ENCODE measurements around the gene SUPT5H.
A peak's percentile ranks its signal among the peaks of the same experiment; 100 is the strongest.
"Not testable (repeated sequence)": the region's sequence is repeated elsewhere in the genome, so short reads cannot be mapped to it uniquely, and the experiment has no call there.

SUPT5H gene

DNA sequence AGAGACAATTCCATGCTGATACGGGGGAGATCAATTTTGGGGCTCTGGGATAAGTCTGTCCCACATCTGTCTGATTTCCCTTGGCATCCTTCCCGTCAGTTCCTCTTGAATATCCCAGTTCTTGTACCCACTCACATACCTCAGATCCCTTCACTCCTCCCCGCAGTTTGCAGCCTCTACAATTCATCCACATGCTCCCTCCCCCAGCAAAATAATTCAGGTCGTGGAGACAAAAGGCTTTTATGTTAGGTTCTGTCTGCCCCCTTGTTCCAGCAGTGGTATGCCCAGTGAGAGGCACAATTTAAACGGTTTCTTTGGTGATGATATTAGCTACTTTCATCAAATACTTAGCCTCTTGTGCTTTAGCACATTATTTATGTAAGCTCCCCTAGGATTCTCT lies 19.2 kb upstream of the SUPT5H start:
- no peak for DNase-seq

DNA sequence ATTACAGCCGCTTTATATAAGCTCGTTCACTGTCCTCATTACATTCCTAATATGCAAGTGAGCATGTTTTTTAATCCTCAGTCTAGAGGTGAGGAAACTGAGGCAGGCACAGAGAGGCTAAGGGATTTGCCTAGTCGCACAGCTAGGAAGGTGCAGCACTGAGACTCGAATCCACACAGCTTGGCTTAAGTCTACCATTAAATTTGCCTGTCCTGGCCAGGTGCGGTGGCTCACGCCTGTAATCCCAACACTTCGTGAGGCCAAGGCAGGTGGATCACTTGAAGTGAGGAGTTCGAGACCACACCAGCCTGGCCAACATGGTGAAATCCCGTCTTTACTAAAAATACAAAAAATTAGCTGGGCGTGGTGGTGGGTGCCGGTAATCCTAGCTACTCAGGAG lies 17.7 kb upstream of the SUPT5H start:
- no peak for DNase-seq

DNA sequence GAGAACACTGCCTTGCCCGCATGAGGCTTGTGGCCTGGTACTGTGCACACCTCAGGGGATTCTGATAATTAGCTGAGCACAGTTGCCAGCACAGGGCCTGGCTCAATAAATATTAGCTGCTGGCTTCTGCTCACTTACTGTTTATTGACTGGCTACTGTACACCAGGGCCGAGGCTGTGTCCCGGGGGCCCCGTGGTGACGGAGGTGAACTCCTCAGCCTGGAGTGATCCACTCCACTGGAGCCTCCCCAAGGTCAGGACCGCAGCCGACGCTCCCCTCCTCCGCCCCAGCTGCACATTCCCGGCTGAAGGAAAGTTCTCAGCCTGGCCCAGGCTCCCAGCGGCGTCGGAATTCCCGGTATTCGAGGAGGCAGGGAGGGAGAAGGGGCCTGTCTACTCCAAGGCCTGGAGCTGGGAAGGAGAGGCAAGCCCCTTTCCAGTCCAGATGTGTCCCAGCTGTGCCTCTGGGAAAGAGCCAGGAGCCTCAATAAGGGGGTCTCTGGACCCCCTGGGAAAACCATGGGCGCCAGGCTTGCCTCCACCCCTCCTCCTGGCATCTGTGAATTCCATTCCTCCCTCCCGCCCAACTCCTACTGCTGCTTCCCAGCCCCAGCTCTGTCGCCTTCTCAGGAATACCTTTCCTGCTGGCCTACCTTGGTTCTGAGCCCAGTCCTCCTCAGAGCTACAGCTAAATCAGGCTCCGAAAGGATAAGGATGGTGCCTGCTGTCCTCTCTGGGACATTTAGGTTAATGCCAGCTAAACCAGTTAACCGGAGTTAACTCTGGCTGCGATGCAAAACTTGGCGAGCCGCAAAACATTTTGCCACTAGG lies 16.9 kb upstream of the SUPT5H start:
- DNase-seq, result no peak

DNA sequence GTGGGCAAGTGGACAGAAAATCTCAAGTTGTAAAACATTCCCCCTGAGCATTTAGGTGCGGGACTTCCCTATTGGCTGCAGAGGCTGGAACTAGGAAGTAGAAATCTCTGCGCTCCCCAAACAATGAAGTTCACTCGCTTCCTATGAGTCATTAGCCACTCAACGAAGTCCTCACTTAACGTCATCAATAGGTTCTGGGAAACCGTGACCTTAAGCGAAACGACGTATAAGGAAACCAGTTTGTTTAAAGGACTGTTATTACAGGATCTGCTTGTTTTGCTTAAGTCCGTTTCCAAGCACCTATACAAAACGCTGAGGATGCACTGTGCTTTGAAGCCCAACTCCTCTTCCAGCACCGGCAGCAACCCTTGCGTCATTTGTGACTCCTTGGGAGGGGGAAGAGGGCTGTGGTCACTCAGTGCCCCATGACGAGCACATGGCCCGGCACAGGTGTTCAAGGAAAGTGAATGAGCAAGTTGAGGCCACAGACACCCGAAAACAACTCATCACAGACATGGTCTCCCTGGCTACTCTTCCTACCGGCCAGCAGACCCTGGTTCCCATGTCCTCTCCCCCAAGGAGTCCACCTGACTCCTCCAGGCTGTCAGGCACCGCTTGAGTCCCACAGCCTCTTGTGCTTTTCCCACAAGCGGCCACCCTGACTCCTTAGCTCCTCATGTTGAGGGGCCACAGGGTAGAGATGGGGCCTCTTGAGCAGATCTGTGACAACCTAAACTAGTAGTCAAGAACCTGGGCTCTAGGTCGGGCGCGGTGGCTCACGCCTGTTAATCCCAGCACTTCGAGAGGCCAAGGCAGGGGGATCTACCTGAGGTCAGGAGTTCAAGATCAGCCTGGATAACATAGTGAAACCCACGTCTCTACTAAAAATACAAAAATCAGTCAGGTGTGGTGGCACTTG lies 14.4 kb upstream of the SUPT5H start:
- peak; percentile 78 for DNase-seq

DNA sequence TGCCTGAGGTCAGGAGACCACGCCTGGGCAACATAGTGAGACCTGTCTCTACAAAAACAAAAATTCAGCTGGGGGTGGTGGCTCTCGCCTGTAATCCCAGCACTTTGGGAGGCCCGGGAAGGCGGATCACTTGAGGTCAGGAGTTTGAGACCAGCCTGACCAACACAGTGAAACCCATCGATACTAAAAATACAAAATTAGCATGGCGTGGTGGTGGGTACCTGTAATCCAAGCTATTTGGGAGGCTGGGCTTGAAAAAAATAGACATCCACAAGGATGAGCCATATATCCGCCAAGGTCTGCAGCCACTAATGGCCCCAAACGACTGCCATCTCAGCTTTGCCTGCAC lies 12.7 kb upstream of the SUPT5H start:
- DNase-seq, result no peak

DNA sequence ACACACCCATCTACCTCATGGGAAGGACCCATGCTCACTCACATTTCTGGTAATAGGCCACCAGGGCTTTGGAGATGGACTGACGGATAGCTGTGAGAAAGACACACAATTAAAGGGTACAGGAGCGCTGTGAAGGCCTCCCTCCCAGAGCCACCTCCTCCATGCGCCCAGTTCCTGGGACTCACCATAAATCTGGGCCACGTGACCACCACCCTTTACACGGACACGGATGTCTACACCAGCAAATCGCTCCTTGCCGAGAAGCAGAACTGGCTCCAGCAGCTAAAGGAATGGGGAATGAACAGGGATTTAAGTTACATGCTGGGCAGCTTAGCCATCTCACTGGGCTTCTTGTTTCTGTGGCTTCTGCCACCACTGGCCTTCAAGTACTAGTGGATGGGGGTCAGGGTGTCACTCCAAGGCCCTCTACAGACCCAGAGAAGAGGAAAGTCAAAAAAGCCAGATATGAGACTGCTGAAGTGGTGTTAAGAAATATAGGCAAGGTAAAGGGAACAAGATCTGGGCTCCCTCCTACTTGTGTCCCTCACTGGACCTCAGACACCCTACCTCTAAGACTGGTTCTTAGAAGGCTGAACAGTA lies 11.8 kb upstream of the SUPT5H start:
- no peak for DNase-seq

DNA sequence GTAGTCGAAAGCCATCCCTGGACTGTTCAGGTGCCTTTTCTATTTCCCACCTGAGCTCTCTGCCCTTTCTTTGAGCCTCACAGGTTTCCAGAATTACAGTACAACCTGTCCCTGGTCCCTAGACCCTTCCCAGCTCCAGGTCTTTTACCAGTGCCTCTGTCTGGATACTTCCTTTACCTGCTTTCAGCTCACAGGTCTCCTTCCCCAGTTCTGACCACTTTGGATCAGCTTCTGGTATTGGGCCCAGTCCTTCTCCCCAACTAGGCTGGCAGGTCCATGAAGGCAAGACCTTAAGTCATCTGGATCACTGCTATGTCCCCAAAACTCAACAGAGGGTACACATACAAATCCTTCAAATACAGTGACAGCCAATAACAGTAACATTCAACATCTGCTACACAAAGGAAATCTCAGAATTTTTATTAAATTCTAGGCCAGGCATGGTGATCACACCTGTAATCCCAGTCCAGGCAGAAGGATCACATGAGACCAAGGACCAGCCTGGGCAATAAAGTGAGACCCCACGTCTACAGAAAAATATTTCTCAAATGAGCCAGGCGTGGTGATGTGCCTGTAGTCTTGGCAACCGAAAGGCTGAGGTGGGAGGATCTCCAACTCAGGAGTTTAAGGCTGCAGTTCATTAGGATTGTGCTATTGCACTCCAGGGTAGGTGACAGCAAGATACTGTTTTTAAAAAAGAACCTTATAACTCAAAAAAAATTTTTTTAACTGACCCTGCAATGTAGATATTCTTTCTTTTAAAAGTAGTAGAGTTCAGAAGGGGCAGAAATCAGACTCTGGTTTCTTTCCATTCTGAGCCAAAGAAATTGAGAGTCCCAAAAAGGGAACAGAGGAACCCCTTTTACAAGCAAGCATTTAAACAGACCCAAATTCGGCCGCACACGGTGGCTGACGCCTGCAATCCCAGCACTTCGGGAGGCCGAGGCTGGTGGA lies 11.0 kb upstream of the SUPT5H start:
- DNase-seq, result no peak

DNA sequence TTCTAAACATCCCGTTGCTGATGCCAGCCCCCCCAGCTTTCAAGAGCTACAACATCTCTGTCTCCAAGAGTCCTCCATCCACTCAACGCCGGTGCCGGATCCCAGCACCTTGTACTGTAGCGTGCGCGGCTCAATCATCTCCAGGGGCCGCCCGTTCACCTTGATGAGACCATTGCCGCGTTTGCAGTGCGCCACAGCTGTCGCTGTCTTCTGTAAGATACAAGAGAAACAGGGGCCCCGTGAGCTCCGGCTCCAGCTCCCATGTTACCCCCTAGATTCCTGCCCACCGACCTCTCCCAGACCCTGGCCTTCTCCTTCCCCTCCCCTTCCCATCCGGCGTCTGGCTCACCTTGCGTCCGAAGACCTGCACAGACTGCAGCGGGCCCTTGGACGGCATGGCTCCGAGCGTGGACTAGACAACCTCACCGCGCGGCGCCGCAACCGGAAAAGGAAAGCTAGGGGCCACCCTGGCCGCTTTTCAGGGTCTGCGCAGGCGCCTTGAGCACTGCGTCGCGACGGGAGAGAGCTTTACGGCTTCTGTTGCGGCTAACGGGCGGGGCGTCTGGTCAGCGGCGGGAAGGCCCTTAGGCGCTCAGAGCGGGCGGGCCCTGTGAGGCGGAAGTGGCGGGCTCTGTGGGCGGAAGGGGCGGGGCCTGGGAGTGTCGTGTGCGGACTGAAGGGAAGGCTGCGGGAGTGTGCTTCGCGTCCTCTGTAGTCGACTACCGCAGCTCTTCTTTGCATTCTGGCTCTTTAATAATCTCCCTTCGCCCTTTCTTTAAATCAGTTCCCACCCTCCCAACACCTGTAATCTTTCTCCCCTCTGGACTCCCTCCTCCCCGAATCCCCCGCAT lies 9.7 kb upstream of the SUPT5H start, which contains the start of gene RPS16:
Gene RPS16 (minus strand): TSS at position 451 of the 851 bp plus-strand sequence. CDS start 54 bp downstream, at position 397.
- peak; percentile 100 for DNase-seq

DNA sequence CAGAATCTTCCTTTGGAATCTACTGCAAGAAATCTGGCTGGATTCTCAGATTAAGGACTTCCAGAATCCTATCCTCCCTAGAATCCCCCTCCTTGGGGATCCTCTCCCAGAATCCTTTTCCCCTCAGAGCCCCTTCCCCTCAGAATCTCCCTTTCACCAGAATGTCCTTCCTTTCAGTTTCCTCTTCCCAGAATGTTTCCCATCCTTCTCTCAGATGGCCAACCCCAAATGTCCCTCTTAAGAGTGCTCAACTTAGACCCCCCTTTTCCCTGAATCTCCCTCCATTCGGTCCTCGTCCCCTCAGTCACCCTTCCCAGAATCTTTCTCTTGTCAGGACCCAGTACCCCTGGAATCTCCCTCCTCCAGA lies 9.0 kb upstream of the SUPT5H start:
- no peak for DNase-seq

DNA sequence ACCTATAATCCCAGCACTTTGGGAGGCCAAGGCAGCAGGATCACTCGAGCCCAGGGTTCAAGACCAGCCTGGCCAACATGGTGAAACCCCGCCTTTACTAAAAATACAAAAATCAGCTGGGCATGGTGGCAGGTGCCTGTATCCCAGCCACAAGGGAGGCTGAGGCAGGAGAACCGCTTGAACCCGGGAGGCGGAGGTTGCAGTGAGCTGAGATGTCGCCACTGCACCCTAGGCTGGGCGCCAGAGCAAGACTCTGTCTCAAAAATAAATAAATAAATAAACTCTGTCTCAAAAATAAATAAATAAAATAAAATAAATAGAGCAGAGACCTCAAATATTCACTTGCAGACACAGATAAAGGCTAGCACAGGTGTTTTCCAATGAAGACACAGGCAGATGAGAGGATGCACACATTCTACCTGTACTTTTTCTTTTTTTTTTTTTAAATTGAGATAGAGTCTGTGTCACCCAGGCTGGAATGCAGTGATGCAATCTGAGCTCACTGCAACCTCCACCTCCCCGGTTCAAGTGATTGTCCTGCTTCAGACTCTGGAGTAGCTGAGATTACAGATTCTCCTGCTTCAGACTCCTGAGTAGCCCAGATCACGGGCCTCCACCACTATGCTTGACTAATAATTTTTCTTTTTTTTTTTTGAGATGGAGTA lies 7.0 kb upstream of the SUPT5H start:
- DNase-seq, result no peak

DNA sequence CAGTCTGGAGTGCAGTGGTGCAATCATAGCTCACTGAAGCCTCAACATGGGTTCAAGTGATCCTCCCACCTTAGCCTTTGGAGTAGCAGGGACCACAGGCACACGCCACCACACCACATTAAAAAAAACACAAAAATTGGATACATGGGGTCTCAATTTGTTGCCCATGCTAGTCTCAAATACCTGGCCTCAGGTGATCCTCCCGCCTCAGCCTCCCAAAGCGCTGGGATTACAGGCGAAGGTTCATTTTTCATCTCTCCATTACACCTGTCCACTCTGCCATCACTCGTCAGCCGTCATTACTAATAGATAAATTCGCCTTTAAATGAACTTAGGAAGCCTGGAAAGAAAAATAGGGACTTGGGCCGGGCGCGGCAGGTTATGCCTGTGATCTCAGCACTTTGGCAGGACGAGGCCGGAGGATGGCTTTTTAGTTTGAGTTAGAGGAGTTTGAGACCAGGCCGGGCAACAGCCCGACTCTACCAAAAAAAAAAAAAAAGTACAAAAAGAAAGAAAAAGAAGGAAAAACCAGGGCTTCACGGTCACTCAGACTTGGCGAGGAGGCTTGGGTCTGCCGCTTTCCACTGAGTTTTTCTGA lies 685 bp upstream of the SUPT5H start:
- DNase-seq, result no peak

DNA sequence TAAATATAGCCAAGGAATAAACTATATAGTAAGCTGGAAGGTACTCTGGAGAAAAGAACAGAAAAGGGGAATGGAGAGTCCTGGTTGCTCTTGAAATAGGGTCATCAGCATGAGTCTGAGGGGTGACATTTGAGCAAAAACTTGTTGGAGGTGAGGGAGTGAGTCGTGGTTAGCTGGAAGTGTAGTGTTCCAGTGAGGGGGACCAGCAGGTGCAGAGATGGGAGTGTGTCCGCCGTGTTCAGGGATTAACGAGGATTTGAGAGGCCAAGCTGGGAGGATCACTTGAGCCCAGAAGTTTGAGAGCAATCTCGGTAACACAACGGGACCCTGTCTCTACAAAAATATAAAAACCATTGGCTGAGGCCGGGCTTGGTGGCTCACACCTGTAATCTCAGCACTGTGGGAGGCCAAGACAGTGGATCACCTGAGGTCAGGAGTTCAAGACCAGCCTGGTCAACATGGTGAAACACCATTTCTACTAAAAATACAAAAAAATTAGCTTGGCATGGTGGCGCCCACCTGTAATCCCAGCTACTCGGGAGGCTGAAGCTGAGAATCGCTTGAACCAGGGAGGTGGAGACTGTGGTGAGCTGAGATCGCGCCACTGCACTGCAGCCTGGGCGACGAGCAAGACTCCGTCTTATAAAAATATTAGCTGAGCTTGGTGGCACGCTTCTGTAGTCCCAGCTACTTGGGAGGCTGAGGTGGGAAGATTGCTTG lies 1.1 kb downstream of the SUPT5H start:
- no peak for DNase-seq

DNA sequence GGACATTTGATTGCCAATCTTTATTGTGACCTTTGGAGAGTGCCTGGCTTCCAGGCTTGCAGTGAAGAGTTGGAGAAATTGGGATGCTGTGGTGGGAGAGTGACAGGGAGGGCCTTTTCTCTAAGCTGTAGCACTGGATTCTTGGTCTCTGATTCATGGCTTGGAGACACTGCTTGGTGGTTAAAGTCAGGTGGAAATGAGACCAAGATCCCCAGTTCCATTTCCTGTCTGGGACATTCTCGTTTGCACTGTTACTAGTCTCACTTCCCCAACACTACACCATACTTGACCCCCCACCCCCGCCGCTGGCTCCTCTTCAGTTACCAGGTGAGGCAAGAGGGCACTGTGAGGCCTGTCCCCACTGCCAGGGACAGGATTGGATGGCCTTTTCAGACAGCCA lies 2.9 kb downstream of the SUPT5H start:
- DNase-seq, result peak; percentile 52

DNA sequence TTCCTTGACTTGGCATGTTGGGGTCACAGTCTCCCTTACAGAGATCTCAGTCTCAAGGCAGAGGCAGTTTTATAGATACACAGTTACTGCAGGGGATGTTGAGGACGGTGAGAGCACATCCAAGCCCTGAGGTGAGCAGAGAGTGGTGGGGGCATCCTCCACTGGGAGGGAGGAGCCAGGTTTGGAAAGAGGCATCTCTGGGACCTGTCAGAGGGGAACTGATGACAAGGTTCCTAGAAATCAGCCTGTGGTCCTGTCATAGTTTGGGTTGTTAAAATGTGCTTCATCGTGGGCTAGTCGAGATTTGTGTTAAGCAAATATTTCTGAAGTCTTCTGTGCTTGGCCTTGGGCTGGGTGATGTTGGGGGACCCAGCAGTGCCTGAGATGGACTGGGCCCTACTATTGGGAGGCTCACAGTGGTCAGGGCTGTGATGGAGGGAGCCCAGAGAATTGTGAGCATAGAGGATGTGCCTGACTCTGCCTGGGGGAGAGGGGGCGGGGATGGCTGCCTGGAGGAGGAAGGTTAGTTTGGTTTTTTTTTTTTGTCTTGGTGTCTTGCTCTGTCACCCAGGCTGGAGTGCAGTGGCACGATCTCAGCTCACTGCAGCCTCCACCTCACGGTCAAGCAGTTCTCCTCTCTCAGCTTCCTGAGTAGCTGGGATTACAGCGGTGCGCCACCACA lies 3.9 kb downstream of the SUPT5H start:
- no peak for DNase-seq

DNA sequence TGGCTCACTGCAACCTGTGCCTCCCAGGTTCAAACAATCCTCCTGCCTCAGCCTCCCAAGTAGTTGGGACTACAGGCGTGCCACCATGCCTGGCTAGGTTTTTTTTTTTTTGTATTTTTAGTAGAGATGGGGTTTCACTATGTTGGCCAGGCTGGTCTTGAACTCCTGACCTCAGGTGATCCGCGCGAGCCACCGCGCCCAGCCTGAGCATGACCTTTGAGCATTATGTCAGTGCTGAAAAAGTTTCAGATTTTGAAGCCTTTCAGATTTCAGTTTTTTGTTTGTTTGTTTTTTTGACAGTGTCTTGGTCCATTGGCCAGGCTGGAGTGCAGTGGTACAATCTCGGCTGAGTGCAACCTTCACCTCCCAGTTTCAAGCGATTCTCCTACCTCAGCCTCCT lies 5.9 kb downstream of the SUPT5H start:
- DNase-seq, result not testable (repeated sequence)

DNA sequence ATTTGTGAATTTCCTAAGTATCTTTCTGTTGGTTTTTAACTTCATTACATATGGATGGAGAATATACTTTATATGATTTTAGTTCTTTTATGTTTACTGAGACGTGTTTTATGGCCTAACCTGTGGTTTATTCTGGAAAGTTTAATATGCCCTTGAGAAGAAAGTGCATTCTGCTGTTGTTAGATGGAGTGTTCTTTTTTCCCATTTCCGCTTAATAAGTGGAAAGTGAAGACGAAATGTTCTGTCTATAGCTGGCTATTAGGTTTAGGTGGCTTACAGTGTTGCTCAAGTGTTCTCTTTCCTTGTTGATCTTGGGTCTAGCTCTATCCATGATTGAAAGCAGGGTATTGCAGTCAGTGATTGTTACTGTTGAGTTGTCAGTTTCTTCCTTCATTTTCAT lies 18.0 kb downstream of the SUPT5H start:
- DNase-seq, result no peak

DNA sequence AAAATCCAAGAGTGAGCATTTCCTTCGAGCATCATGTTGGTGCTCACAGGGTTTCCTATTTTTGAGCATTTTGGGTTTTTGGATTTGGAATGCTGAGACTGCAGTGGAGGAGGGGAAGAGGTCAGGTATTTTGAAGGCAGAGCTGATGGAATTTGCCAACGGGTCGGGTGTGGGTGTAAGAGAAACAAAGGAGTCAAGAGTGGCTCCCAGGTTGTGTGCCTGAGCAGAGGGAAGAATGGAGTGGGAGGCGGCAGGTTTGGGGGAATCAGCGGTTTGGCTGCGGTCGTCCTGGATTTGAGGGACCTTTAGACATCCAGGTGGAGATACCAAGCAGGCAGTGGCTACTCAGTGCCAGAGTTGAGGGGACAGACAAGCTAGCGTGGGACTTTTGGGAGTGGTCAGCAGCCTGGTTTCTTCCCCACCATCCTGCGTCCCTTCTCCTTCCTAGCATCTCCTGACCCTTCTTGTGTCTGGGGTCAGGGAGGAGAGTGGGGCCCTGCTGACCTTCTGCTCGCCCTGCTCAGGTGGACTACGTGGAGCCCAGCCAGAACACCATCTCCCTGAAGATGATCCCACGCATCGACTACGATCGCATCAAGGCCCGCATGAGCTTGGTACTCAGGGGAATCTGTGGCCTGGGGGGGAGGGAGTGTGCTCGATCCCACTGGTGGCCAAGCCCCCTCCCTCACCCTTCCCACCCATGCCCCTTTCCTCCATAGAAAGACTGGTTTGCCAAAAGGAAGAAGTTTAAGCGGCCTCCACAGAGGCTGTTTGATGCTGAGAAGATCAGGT lies 20.8 kb downstream of the SUPT5H start:
- no peak for DNase-seq

DNA sequence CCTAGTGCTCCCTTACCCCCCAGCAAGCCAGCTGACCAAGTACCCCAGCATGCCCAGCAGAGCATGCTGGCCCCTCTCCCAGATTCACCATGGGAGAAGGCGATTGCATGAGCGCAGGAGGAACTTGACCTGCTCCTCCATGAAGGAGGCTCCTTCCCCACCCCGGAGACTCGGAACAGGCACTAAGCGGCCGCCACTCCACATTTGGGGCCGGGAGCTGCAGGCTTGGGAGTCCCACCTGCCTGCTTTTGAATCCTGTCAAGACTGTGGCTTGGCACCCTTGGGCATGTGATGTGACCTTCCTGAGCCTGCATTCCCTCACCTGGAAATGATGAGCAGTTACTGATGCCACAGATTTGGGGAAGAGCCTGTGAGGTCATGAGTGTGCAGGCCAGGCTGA lies 22.6 kb downstream of the SUPT5H start:
- DNase-seq, result no peak

All from stimulated activated CD8-positive, alpha-beta memory T cell treated with anti-CD3 and anti-CD28 coated beads, Interleukin-4, amount 100 ng/mL, for 48 hours (primary cell).